Ascending aorta (tissue), 2 donors: ENCODE measurements around the gene AGBL1. TPM values are rescaled to one million over a fixed set of nuclear protein-coding genes. Genes with fewer than 3 reads are reported as not detected.

Experiments used
- DNase-seq, 2 donors: peaks; one replicate each; pipeline ENCODE4 v3.0.0-alpha.2; 2019; ENCODE audit warnings: low spot score in 2 of 2
- H3K27ac ChIP-seq, 2 donors: fragments of 200-600 bp; sonication (generic); one replicate each; pipeline ENCODE4 v1.5.1; 2016 to 2017; ENCODE audit warnings: mild to moderate bottlenecking in 1 of 2
- H3K27me3 ChIP-seq: fragments of 200-600 bp; sonication (generic); one replicate; pipeline ENCODE4 v1.5.1; 2017
- H3K36me3 ChIP-seq, 2 donors: fragments of 200-600 bp; sonication (generic); one replicate each; pipeline ENCODE4 v1.5.1; 2016
- H3K4me1 ChIP-seq, 2 donors: fragments of 200-600 bp; sonication (generic); one replicate each; pipeline ENCODE4 v1.5.1; 2016 to 2017; ENCODE audit warnings: mild to moderate bottlenecking in 1 of 2
- H3K4me3 ChIP-seq, 2 donors: fragments of 200-600 bp; sonication (generic); one replicate each; pipeline ENCODE4 v1.5.1; 2016 to 2017; ENCODE audit warnings: mild to moderate bottlenecking in 1 of 2
- H3K9me3 ChIP-seq, 2 donors: fragments of 200-600 bp; sonication (generic); one replicate each; pipeline ENCODE4 v1.5.1; 2016
- intact Hi-C: fragments of 100-400 bp; cut with DNase I; formaldehyde crosslinking; loops from one replicate; pipeline ENCODE4 v1.15.1; 2023
- total RNA-seq: library from RNA; depleted of rRNA; stranded (reverse); fragments of >200 nt; gene quantifications from one replicate; pipeline ENCODE4 v1.1.0, GENCODE V29; 2016
- TF ChIP-seq, protein P1 (sequence below), 3 experiments: fragments of 200-600 bp in 2 of 3; fragments of 450-650 bp in 1 of 3; sonication (generic) in 2 of 3; IDR thresholded peaks; one replicate each; pipeline ENCODE4 v1.5.1; 2016 to 2019; ENCODE audit warnings: antibody characterized with exemption in 3 of 3, mild to moderate bottlenecking in 1 of 3, moderate library complexity in 1 of 3

AGBL1 gene
- total RNA-seq, 1 donor from 2014 or later: not detected

DNA sequence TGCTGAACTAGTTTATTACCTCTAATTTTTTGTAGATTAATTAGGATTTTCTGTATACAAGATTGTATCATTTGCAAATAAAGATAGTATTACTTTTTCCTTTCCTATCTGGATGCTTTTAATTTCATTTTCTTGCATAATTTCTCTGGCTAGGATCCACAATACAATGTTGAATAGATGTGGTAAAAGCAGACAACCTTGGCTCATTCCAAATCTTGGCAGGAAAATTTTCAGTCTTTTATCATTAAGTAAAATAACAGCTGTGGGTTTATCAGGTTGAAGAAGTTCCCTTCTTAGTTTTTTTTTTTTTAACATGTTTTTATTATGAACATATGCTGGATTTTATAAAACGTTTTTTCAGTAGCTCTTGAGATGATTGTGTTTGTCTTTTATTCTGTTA is 422.6 kb downstream of the AGBL1 start:
- TF ChIP-seq, protein P1, sequence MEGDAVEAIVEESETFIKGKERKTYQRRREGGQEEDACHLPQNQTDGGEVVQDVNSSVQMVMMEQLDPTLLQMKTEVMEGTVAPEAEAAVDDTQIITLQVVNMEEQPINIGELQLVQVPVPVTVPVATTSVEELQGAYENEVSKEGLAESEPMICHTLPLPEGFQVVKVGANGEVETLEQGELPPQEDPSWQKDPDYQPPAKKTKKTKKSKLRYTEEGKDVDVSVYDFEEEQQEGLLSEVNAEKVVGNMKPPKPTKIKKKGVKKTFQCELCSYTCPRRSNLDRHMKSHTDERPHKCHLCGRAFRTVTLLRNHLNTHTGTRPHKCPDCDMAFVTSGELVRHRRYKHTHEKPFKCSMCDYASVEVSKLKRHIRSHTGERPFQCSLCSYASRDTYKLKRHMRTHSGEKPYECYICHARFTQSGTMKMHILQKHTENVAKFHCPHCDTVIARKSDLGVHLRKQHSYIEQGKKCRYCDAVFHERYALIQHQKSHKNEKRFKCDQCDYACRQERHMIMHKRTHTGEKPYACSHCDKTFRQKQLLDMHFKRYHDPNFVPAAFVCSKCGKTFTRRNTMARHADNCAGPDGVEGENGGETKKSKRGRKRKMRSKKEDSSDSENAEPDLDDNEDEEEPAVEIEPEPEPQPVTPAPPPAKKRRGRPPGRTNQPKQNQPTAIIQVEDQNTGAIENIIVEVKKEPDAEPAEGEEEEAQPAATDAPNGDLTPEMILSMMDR (IDR thresholded peaks at IDR 0.05): no peak
- Histone ChIP-seq H3K4me1 (no peaks in the 10 kb centered on the region), H3K36me3 (no peaks in the 10 kb centered on the region), H3K9me3 (no peaks in the 10 kb centered on the region), H3K27me3 (no peaks in the 10 kb centered on the region), H3K27ac (no peak overlapping the region), H3K4me3 (no peak overlapping the region)
- DNase-seq: no peak
- intact Hi-C loops: no loop called here

DNA sequence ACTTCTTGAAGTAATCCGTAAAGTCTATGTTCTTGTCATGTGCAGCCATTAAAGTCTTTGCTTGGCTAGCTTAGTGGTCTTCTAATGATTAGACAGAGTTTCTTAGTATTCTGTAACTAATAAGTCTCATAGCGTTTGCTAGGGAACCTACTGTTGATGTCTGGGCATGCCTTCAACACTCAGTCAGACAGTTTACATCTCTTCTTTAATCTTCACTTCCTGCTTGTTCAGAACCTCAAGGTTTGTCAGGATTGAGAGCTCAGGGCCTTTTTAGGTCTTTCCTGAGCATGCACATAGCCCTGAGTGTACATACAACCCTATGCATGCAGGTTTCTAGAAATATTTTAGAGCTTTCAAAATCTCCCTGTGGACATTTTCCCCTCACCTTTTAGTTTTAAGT is 426.3 kb downstream of the AGBL1 start:
- H3K9me3 ChIP-seq: no peaks in the 10 kb centered on the region
- H3K27ac ChIP-seq: no peak overlapping the region
- TF ChIP-seq, protein P1 (IDR thresholded peaks at IDR 0.05): no peak
- no peaks in the 10 kb centered on the region for H3K4me1 ChIP-seq
- intact Hi-C loops: no loop called here
- no peaks in the 10 kb centered on the region for H3K27me3 ChIP-seq
- H3K4me3 ChIP-seq: no peak overlapping the region
- H3K36me3 ChIP-seq: no peaks in the 10 kb centered on the region
- no peak for DNase-seq

DNA sequence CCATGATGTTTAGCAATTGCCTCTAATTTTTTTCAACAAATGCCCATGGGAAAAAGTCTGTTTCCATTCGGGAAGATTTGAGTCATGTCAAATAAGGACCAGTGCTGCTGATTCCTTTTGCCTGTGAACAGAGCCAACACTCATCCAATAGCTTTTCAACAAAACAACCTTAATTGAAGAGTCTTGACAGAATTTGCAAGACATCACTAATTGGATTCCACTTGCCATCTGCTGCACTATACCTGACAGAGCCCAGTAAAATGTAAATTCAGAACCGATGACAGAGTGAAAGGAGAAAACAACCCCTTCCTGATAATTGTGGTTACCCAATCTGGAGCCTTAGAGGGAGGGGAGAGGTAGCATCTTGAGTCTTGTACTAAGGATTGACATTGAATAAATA is 426.7 kb downstream of the AGBL1 start:
- intact Hi-C loops: no loop called here
- no peak overlapping the region for H3K4me3 ChIP-seq
- TF ChIP-seq, protein P1 (IDR thresholded peaks at IDR 0.05): no peak
- H3K9me3 ChIP-seq: no peaks in the 10 kb centered on the region
- H3K27ac ChIP-seq: no peak overlapping the region
- DNase-seq: no peak
- H3K36me3 ChIP-seq: no peaks in the 10 kb centered on the region
- no peaks in the 10 kb centered on the region for H3K4me1 ChIP-seq
- no peaks in the 10 kb centered on the region for H3K27me3 ChIP-seq

DNA sequence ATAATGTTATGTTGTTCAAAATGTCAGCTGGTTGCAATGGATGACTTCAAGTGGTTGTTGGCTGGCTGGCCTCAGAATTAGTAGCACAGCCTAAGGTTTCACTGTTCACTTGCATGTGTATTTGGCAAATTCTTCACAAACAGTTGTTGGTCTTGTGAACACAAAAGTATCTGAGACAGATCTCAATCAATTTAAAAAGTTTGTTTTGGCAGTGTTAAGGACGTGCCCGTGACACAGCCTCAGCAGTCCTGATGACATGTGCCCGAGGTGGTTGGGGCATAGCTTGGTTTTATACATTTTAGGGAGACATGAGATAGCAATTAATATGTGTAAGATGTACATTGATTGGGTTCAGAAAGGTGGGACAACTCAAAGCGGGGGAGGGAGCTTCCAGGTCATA is 436.0 kb downstream of the AGBL1 start:
- no peaks in the 10 kb centered on the region for H3K9me3 ChIP-seq
- H3K27ac ChIP-seq: no peak overlapping the region
- H3K27me3 ChIP-seq: no peaks in the 10 kb centered on the region

DNA sequence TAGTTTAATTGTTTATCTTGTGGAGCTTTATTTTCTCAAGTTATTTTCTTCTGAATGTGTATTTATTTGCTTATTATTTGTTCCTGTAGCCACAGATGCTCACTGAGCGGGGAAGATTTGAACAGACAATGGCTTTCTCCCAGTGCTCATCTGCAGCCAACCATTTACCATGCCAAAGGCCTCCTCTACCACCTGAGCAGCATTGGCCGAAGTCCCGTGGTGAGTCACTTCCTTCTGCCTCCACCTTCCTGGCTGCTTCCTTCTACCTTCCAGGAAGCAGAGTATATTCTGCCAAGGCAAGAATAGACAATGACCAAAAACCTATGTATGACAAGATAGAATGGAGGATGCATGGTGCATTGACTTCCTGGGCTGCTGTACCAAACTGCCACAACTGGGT is 443.1 kb downstream of the AGBL1 start:
- Histone ChIP-seq H3K36me3 (no peaks in the 10 kb centered on the region), H3K27me3 (no peaks in the 10 kb centered on the region), H3K9me3 (no peaks in the 10 kb centered on the region), H3K4me1 (no peaks in the 10 kb centered on the region), H3K4me3 (no peak overlapping the region), H3K27ac (no peak overlapping the region)
- intact Hi-C loops: no loop called here
- TF ChIP-seq, protein P1 (IDR thresholded peaks at IDR 0.05): no peak
- no peak for DNase-seq

More for the DNA sequence above, 436.0 kb downstream of the AGBL1 start:
- no peak overlapping the region for H3K4me3 ChIP-seq
- H3K4me1 ChIP-seq: no peaks in the 10 kb centered on the region
- intact Hi-C loops: no loop called here
- no peaks in the 10 kb centered on the region for H3K36me3 ChIP-seq
- TF ChIP-seq, protein P1 (IDR thresholded peaks at IDR 0.05): no peak
- no peak for DNase-seq
